ENCODE measurements around the gene VGLL3. TPM values are rescaled to one million over a fixed set of nuclear protein-coding genes. Genes with fewer than 3 reads are reported as not detected.

The VGLL3 gene
- total and polyA plus RNA-seq, 2 of the 4 experiments (the other 2 are of a cell fraction), result 46.2 to 97.3 TPM

Other genes starting within 250 kb of the VGLL3 start
- gene CHMP2B, start 236.2 kb upstream of the VGLL3 start, total RNA-seq (2012; rRNA removed), result 6.8 and 15.0 TPM in 2 replicates
- 11.1 and 14.0 TPM in 2 replicates for gene CHMP2B, start 236.2 kb upstream of the VGLL3 start, polyA plus RNA-seq (2012; rRNA removed)